DOHH2 (cell line): ENCODE measurements around the gene ARHGEF7.

Experiments
- H3F3A ChIP-seq: fragments of 200-600 bp; sonication (generic), shearing (Covaris generic); 2 replicates; pipeline ENCODE4 v1.6.0; 2016; ENCODE audit warnings: antibody characterized with exemption, mild to moderate bottlenecking; ENCODE audit not compliant: control insufficient read depth, insufficient read depth
- H3K27ac ChIP-seq: fragments of 200-600 bp; sonication (generic); 2 replicates; pipeline ENCODE4 v1.5.1; 2014; ENCODE audit warnings: low read depth, mild to moderate bottlenecking, low read length, moderate library complexity
- H3K27me3 ChIP-seq: fragments of 200-600 bp; sonication (generic); 2 replicates; pipeline ENCODE4 v1.6.1; 2014; ENCODE audit warnings: mild to moderate bottlenecking, low read length, mixed read lengths; ENCODE audit not compliant: control insufficient read depth
- H3K36me3 ChIP-seq: fragments of 200-600 bp; sonication (generic); 2 replicates; pipeline ENCODE4 v1.6.1; 2014; ENCODE audit warnings: mild to moderate bottlenecking, low read length, moderate library complexity, mixed read lengths; ENCODE audit not compliant: control insufficient read depth
- H3K4me1 ChIP-seq: fragments of 200-600 bp; sonication (generic); 2 replicates; pipeline ENCODE4 v1.6.1; 2014; ENCODE audit warnings: mild to moderate bottlenecking, low read length, mixed read lengths; ENCODE audit not compliant: control insufficient read depth
- H3K4me2 ChIP-seq: fragments of 200-600 bp; sonication (generic); 2 replicates; pipeline ENCODE4 v1.6.0; 2014; ENCODE audit warnings: mild to moderate bottlenecking, low read length, moderate library complexity
- H3K4me3 ChIP-seq: fragments of 200-600 bp; sonication (generic); 2 replicates; pipeline ENCODE4 v1.5.1; 2014; ENCODE audit warnings: mild to moderate bottlenecking, low read length, mixed read lengths
- H3K79me2 ChIP-seq: fragments of 200-600 bp; sonication (generic); 2 replicates; pipeline ENCODE4 v1.6.1; 2014; ENCODE audit warnings: mild to moderate bottlenecking, low read length, mixed read lengths; ENCODE audit not compliant: control insufficient read depth
- H3K9me2 ChIP-seq: fragments of 200-600 bp; sonication (generic); replicated peaks from 2 replicates; pipeline ENCODE4 v1.6.1; 2014; ENCODE audit warnings: mild to moderate bottlenecking, low read length, mixed read lengths; ENCODE audit not compliant: control insufficient read depth
- H3K9me3 ChIP-seq: fragments of 200-600 bp; sonication (generic); 2 replicates; pipeline ENCODE4 v1.6.1; 2014; ENCODE audit warnings: antibody characterized with exemption, low read length, mixed read lengths; ENCODE audit not compliant: control insufficient read depth, insufficient read depth
- H4K20me1 ChIP-seq: fragments of 200-600 bp; sonication (generic); 2 replicates; pipeline ENCODE4 v1.6.0; 2014; ENCODE audit warnings: low read depth, mild to moderate bottlenecking, antibody characterized with exemption, low read length, moderate library complexity; ENCODE audit not compliant: control insufficient read depth, insufficient read depth
- EZH2phosphoT487 ChIP-seq: fragments of 200-600 bp; sonication (generic); IDR thresholded peaks from 2 replicates; pipeline ENCODE4 v1.6.1; 2017; ENCODE audit warnings: borderline replicate concordance, mild to moderate bottlenecking, antibody characterized with exemption, low read length, moderate library complexity, mixed read lengths
- TF ChIP-seq, protein P1 (sequence below): fragments of 200-600 bp; sonication (generic); IDR thresholded peaks from one replicate; pipeline ENCODE4 v1.5.1; 2014; ENCODE audit warnings: antibody characterized with exemption, mild to moderate bottlenecking, low read depth, low read length; ENCODE audit not compliant: poor library complexity, severe bottlenecking

ARHGEF7 gene

GRCh38 chr13:111243981-111244380, 128.9 kb downstream of the ARHGEF7 start:
- H3K9me2 ChIP-seq = no peaks in the 10 kb centered on the region
- TF ChIP-seq, protein P1, sequence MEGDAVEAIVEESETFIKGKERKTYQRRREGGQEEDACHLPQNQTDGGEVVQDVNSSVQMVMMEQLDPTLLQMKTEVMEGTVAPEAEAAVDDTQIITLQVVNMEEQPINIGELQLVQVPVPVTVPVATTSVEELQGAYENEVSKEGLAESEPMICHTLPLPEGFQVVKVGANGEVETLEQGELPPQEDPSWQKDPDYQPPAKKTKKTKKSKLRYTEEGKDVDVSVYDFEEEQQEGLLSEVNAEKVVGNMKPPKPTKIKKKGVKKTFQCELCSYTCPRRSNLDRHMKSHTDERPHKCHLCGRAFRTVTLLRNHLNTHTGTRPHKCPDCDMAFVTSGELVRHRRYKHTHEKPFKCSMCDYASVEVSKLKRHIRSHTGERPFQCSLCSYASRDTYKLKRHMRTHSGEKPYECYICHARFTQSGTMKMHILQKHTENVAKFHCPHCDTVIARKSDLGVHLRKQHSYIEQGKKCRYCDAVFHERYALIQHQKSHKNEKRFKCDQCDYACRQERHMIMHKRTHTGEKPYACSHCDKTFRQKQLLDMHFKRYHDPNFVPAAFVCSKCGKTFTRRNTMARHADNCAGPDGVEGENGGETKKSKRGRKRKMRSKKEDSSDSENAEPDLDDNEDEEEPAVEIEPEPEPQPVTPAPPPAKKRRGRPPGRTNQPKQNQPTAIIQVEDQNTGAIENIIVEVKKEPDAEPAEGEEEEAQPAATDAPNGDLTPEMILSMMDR = no peak
- TF ChIP-seq EZH2phosphoT487 = no peak
- no peak overlapping the region for H3K4me3 ChIP-seq
- no peaks in the 10 kb centered on the region for H3F3A ChIP-seq
- peaks cover 79% of the 10 kb centered on the region for H3K79me2 ChIP-seq
- H3K4me2 ChIP-seq = no peak overlapping the region
- no peaks in the 10 kb centered on the region for H3K9me3 ChIP-seq
- peaks cover 99% of the 10 kb centered on the region for H3K36me3 ChIP-seq
- H3K27ac ChIP-seq = no peak overlapping the region
- H3K4me1 ChIP-seq = no peaks in the 10 kb centered on the region
- no peaks in the 10 kb centered on the region for H3K27me3 ChIP-seq
- H4K20me1 ChIP-seq = peaks cover 2% of the 10 kb centered on the region

DNA sequence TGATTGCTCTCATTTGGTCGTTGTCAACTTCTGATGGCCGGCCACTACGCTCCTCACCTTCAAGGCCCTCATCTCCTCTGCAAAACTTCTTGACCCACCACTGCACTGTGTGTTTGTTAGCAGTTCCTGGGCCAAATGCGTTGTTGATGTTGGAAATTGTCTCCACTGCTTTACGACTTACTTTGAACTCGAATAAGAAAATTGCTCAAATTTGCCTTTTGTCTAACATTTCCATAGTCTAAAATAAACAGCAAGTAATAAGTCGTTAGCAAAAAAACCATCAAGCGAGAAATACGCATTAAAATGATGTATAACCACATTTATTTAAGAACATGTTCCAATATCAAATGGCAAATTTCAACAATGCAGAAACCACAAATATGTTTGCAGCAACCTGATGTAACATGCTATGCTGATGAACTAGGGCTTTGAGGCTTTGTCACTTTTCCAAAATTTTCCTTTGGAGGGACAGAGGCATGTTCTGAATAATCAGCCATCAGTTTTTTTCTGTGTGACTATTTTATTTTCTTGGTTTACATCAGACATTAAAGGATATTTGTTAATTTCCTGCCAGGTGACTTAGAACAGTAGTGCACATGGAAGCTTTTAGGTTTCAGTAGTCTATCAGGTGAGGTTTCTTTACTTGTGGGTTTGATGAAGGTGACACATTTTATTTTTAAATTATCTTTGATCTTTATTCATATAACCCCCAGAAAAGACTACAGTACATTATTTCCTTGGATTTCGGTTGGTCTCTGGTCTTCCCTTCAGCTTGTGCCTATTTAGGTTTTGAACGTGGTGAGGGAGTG, 130.7 kb downstream of the ARHGEF7 start:
- Histone ChIP-seq H3K4me3 (no peak overlapping the region), H3K27me3 (no peaks in the 10 kb centered on the region), H3K4me2 (no peak overlapping the region), H3K27ac (no peak overlapping the region), H3K36me3 (peaks cover 99% of the 10 kb centered on the region), H3K4me1 (no peaks in the 10 kb centered on the region), H3F3A (no peaks in the 10 kb centered on the region), H4K20me1 (no peaks in the 10 kb centered on the region; the same call in 1 of the 2 replicates), H3K79me2 (peaks cover 77% of the 10 kb centered on the region), H3K9me3 (no peaks in the 10 kb centered on the region), H3K9me2 (no peaks in the 10 kb centered on the region)
- TF ChIP-seq EZH2phosphoT487 = no peak
- TF ChIP-seq, protein P1 = no peak

DNA sequence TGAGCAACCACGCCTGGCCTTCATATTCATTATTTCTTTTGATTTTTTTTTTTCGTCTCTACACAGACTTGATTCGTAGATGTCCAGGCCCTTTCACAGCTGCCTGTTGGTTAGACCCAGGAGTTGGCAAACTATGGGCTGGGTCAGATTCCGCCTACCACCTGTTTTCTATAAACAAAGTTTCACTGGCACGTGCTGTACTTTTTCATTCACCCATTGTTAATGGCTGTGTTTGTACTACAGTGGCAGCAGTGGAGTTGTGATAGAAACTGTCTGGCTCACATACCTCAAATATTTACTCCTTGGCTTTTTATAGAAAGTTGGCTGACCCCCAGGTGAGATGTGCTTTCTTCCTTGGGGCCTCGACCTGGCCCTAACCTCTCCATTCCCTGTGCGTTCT, 132.4 kb downstream of the ARHGEF7 start:
- Histone ChIP-seq H4K20me1 (no peaks in the 10 kb centered on the region), H3K79me2 (peaks cover 78% of the 10 kb centered on the region), H3K4me3 (no peak overlapping the region), H3K27ac (no peak overlapping the region), H3K9me2 (no peaks in the 10 kb centered on the region), H3K4me1 (no peaks in the 10 kb centered on the region), H3K9me3 (no peaks in the 10 kb centered on the region), H3K27me3 (no peaks in the 10 kb centered on the region), H3F3A (no peaks in the 10 kb centered on the region), H3K4me2 (no peak overlapping the region), H3K36me3 (peaks cover 99% of the 10 kb centered on the region)
- TF ChIP-seq, protein P1 = no peak
- TF ChIP-seq EZH2phosphoT487 = no peak
